Spleen (tissue), 7 donors: ENCODE results near the gene IVNS1ABP.

Source experiments
- POLR2A ChIP-seq, 3 donors: fragments of 450-650 bp; IDR thresholded peaks; one replicate each; pipeline ENCODE4 v1.5.1; 2017; ENCODE audit warnings: antibody characterized with exemption in 3 of 3, mild to moderate bottlenecking in 1 of 3
- POLR2AphosphoS5 ChIP-seq, 3 donors: sonication (generic); formaldehyde crosslinking; IDR thresholded peaks; one replicate each; pipeline ENCODE4 v1.5.1; 2017; ENCODE audit warnings: antibody characterized with exemption in 3 of 3
- TF ChIP-seq, protein P1 (sequence below), 11 experiments: fragments of 200-600 bp in 7 of 11; fragments of 450-650 bp in 4 of 11; sonication (generic) in 4 of 11; IDR thresholded peaks in 8 of 11; conservative IDR thresholded peaks in 3 of 11; 1 replicate in 7 of 11; 2 replicates in 4 of 11; pipeline versions ENCODE4 v1.4.0 to v1.8.0; 2016 to 2021; ENCODE audit warnings: antibody characterized with exemption in 11 of 11, inconsistent platforms in 4 of 11, mild to moderate bottlenecking in 1 of 11
- donor health status: DM: no; HTN: no; CAD: no; lungs with moderate emphysema.
- donor health status: DM: no; HTN: no; CAD: no.
- donor health status: DM: no; HTN: no; CAD: no.

DNA sequence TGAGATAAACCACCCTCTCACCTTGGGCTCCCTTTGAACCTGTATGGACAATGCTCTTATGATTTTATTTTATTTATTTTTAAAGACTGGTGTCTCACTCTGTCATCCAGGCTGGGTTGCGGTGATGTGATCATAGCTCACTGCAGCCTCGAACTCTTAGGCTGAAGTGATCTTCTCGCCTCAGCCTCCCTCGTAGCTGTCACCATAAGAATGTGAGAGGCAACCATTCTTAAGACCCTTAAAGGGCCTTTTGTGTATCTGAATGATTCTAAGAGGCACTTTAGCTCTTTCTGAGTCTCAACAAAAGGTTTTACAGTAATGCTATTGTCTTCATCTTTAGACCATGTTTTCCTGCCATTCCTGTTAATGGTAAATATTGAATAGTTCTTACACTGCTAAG is 67.0 kb downstream of the IVNS1ABP start:
- TF ChIP-seq, protein P1, sequence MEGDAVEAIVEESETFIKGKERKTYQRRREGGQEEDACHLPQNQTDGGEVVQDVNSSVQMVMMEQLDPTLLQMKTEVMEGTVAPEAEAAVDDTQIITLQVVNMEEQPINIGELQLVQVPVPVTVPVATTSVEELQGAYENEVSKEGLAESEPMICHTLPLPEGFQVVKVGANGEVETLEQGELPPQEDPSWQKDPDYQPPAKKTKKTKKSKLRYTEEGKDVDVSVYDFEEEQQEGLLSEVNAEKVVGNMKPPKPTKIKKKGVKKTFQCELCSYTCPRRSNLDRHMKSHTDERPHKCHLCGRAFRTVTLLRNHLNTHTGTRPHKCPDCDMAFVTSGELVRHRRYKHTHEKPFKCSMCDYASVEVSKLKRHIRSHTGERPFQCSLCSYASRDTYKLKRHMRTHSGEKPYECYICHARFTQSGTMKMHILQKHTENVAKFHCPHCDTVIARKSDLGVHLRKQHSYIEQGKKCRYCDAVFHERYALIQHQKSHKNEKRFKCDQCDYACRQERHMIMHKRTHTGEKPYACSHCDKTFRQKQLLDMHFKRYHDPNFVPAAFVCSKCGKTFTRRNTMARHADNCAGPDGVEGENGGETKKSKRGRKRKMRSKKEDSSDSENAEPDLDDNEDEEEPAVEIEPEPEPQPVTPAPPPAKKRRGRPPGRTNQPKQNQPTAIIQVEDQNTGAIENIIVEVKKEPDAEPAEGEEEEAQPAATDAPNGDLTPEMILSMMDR (IDR thresholded peaks at IDR 0.05 in 8 of 11, conservative IDR thresholded peaks at IDR 0.05 in 3 of 11): no peak
- TF ChIP-seq POLR2AphosphoS5 (IDR thresholded peaks at IDR 0.05) (no peak), POLR2A (IDR thresholded peaks at IDR 0.05) (no peak)
